GM19035 (cell line): Measurements from ENCODE around the gene EXOG.

Experiments
- ATAC-seq: cut with Tn5 transposase; IDR thresholded peaks from one replicate; pipeline ENCODE4 v1.9.1; 2021; ENCODE audit not compliant: unreplicated experiment

EXOG gene

GRCh38 chr3:38472342-38472741 lies 23.8 kb upstream of the EXOG start:
- ATAC-seq, result no peak

GRCh38 chr3:38473229-38473628 lies 22.9 kb upstream of the EXOG start:
- ATAC-seq, result no peak

GRCh38 chr3:38474928-38475605 lies 21.1 kb upstream of the EXOG start:
- no peak for ATAC-seq

- no peak for ATAC-seq
These were observed 20.4 kb upstream of the EXOG start for GRCh38 chr3:38475716-38476115.

- no peak for ATAC-seq
These were observed 19.9 kb upstream of the EXOG start for GRCh38 chr3:38476157-38476756.

- ATAC-seq, result no peak
These were observed 18.9 kb upstream of the EXOG start for GRCh38 chr3:38477057-38477820.

GRCh38 chr3:38477839-38478450 lies 18.2 kb upstream of the EXOG start:
- no peak for ATAC-seq

GRCh38 chr3:38478901-38479300 lies 17.2 kb upstream of the EXOG start:
- ATAC-seq, result no peak

GRCh38 chr3:38479431-38480092 lies 16.6 kb upstream of the EXOG start:
- ATAC-seq, result peak; percentile 63

- ATAC-seq, result no peak
These were observed 16.1 kb upstream of the EXOG start for GRCh38 chr3:38480093-38480445.

- ATAC-seq, result no peak
These were observed 15.2 kb upstream of the EXOG start for GRCh38 chr3:38480930-38481329.

GRCh38 chr3:38482951-38483350 lies 13.2 kb upstream of the EXOG start:
- no peak for ATAC-seq

GRCh38 chr3:38487323-38487722 lies 8.8 kb upstream of the EXOG start:
- peak; percentile 93 for ATAC-seq

- no peak for ATAC-seq
These were observed 7.2 kb upstream of the EXOG start for GRCh38 chr3:38488949-38489348.

GRCh38 chr3:38489766-38490165 lies 6.4 kb upstream of the EXOG start:
- ATAC-seq, result no peak

GRCh38 chr3:38490281-38491030 lies 5.7 kb upstream of the EXOG start:
- no peak for ATAC-seq

GRCh38 chr3:38491215-38491614 lies 4.9 kb upstream of the EXOG start:
- no peak for ATAC-seq

- no peak for ATAC-seq
These were observed 3.1 kb upstream of the EXOG start for GRCh38 chr3:38493031-38493430.

- ATAC-seq, result no peak
These were observed 891 bp downstream of the EXOG start for GRCh38 chr3:38497031-38497430.

GRCh38 chr3:38500688-38501417 lies 4.7 kb downstream of the EXOG start:
- no peak for ATAC-seq
